HEK293 (cell line): ENCODE measurements around the gene SLC6A11.

Experiments used
- CTCF ChIA-PET: fragments of 350-600 bp; formaldehyde crosslinking; extraction: SDS; loops from one replicate; lab custom pipeline; 2021; ENCODE audit warnings: antibody characterized with exemption; lab: Yijun Ruan, JAX
- POLR2A ChIA-PET: fragments of 300-600 bp; formaldehyde crosslinking; extraction: SDS; loops from one replicate; lab custom pipeline; 2020; ENCODE audit warnings: antibody characterized with exemption, inconsistent platforms; lab: Yijun Ruan, JAX
- H3K27ac ChIP-seq: fragments of 200-500 bp; sonication (Bioruptor generic); 2 replicates; pipeline ENCODE4 v1.5.1; 2014; ENCODE audit warnings: low read depth, low read length, control low read depth, inconsistent platforms; ENCODE audit errors: extremely low read depth
- H3K36me3 ChIP-seq, 2 experiments: fragments of 200-500 bp in 1 of 2; sonication (Bioruptor generic) in 1 of 2; 1 replicate in 1 of 2; 2 replicates in 1 of 2; pipeline ENCODE4 v1.5.1; 2014 to 2017; ENCODE audit warnings: inconsistent platforms in 2 of 2, low read length in 2 of 2; ENCODE audit not compliant: control insufficient read depth in 2 of 2, insufficient read depth in 1 of 2
- H3K4me1 ChIP-seq: fragments of 200-500 bp; sonication (Bioruptor generic); 2 replicates; pipeline ENCODE4 v1.5.1; 2014; ENCODE audit warnings: mild to moderate bottlenecking, low read length, inconsistent platforms; ENCODE audit not compliant: control insufficient read depth, insufficient read depth
- H3K4me3 ChIP-seq: 2 replicates; pipeline ENCODE4 v1.5.1; 2011; ENCODE audit warnings: low read depth, mild to moderate bottlenecking, control low read depth, low read length, moderate library complexity
- H3K9me3 ChIP-seq: fragments of 200-500 bp; sonication (Bioruptor generic); 2 replicates; pipeline ENCODE4 v1.5.1; 2014; ENCODE audit warnings: low read depth, low read length, inconsistent platforms; ENCODE audit not compliant: control insufficient read depth, insufficient read depth
- EGR2 ChIP-seq: fragments of 450-650 bp; formaldehyde crosslinking; IDR thresholded peaks from 2 replicates; pipeline ENCODE4 v1.5.1; 2016; ENCODE audit warnings: low read depth, missing biosample characterization, missing genetic modification characterization
- KLF10 ChIP-seq: fragments of 450-650 bp; IDR thresholded peaks from 2 replicates; pipeline ENCODE4 v1.5.1; 2018; ENCODE audit warnings: missing biosample characterization, mild to moderate bottlenecking, missing genetic modification characterization
- KLF16 ChIP-seq: fragments of 450-650 bp; formaldehyde crosslinking; IDR thresholded peaks from 2 replicates; pipeline ENCODE4 v1.5.1; 2017; ENCODE audit warnings: missing biosample characterization, missing genetic modification characterization
- YY1 ChIP-seq: fragments of 450-650 bp; formaldehyde crosslinking; IDR thresholded peaks from 2 replicates; pipeline ENCODE4 v1.5.1; 2018; ENCODE audit warnings: missing biosample characterization, missing genetic modification characterization
- ZBTB17 ChIP-seq: fragments of 450-650 bp; formaldehyde crosslinking; IDR thresholded peaks from 2 replicates; pipeline ENCODE4 v1.5.1; 2016; ENCODE audit warnings: missing biosample characterization, missing genetic modification characterization
- ZBTB8A ChIP-seq: fragments of 450-650 bp; formaldehyde crosslinking; IDR thresholded peaks from 2 replicates; pipeline ENCODE4 v1.5.1; 2016; ENCODE audit warnings: missing biosample characterization, missing genetic modification characterization
- ZNF138 ChIP-seq: fragments of 450-650 bp; formaldehyde crosslinking; IDR thresholded peaks from 2 replicates; pipeline ENCODE4 v1.5.1; 2016; ENCODE audit warnings: missing biosample characterization, missing genetic modification characterization, borderline replicate concordance
- ZNF175 ChIP-seq: fragments of 450-650 bp; formaldehyde crosslinking; IDR thresholded peaks from 2 replicates; pipeline ENCODE4 v1.5.1; 2016; ENCODE audit warnings: missing biosample characterization, missing genetic modification characterization
- ZNF19 ChIP-seq: fragments of 450-650 bp; formaldehyde crosslinking; IDR thresholded peaks from 2 replicates; pipeline ENCODE4; 2016; ENCODE audit warnings: missing biosample characterization, missing genetic modification characterization, low read depth
- ZNF266 ChIP-seq: fragments of 450-650 bp; formaldehyde crosslinking; IDR thresholded peaks from 2 replicates; pipeline ENCODE4 v1.5.1; 2016; ENCODE audit warnings: missing biosample characterization, missing genetic modification characterization, low read depth
- ZNF302 ChIP-seq: fragments of 450-650 bp; formaldehyde crosslinking; IDR thresholded peaks from 2 replicates; pipeline ENCODE4 v1.5.1; 2016; ENCODE audit warnings: missing biosample characterization, missing genetic modification characterization, low read depth
- ZNF600 ChIP-seq: fragments of 450-650 bp; formaldehyde crosslinking; IDR thresholded peaks from 2 replicates; pipeline ENCODE4 v1.5.1; 2016; ENCODE audit warnings: missing biosample characterization, missing genetic modification characterization
- ZNF623 ChIP-seq: fragments of 450-650 bp; formaldehyde crosslinking; IDR thresholded peaks from 2 replicates; pipeline ENCODE4 v1.5.1; 2016; ENCODE audit warnings: missing biosample characterization, missing genetic modification characterization
- ZSCAN23 ChIP-seq: fragments of 450-650 bp; formaldehyde crosslinking; IDR thresholded peaks from 2 replicates; pipeline ENCODE4 v1.5.1; 2016; ENCODE audit warnings: missing biosample characterization, missing genetic modification characterization
- TF ChIP-seq, protein P1 (sequence below): fragments of 450-650 bp; formaldehyde crosslinking; IDR thresholded peaks from 2 replicates; pipeline ENCODE4 v1.5.1; 2016; ENCODE audit warnings: missing biosample characterization, missing genetic modification characterization
- TF ChIP-seq, protein P2 (sequence below): fragments of 450-650 bp; formaldehyde crosslinking; IDR thresholded peaks from 2 replicates; pipeline ENCODE4 v1.5.1; 2017; ENCODE audit warnings: missing biosample characterization, missing genetic modification characterization
- TF ChIP-seq, protein P3 (sequence below): fragments of 450-650 bp; formaldehyde crosslinking; IDR thresholded peaks from 2 replicates; pipeline ENCODE4 v1.5.1; 2016; ENCODE audit warnings: missing biosample characterization, missing genetic modification characterization, low read depth
- TF ChIP-seq, protein P4 (sequence below): fragments of 450-650 bp; formaldehyde crosslinking; IDR thresholded peaks from 2 replicates; pipeline ENCODE4 v1.5.1; 2016; ENCODE audit warnings: missing biosample characterization, missing genetic modification characterization

The SLC6A11 gene

DNA sequence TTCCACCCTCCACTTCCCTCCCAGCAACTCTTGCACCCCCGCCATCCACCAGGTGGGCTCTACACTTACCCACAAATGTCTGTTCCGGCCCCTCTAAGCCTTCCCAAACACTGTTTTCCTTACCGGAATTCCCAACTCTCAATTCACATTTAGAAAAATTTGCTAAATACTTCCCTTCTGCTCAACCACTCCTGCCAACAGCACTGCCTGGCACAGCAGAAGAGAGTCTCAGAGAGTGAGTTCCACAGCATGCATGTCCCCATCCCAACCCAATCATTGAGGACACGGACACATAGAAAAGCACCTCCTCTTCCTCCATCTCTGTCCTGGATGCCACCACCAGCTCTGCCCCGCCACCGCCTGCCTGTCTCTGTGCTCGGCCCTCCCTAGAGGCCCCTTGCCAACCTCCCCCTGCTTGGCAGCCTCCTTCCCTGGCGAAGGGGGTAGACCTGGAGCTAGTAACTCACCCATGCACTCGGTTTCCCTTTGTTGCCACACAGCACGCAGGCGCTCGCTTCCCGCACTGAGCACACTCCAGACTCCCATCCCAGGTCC lies 110.3 kb downstream of the SLC6A11 start:
- no peak overlapping the region for H3K27ac ChIP-seq
- TF ChIP-seq ZBTB8A (tag by site-specific recombination) (no peak), ZBTB17 (tag by site-specific recombination) (no peak), ZNF266 (tag by site-specific recombination) (no peak), ZNF19 (no peak), ZNF302 (tag by site-specific recombination) (no peak), ZSCAN23 (tag by site-specific recombination) (no peak), ZNF623 (no peak), ZNF175 (tag by site-specific recombination) (no peak), KLF10 (tag by site-specific recombination) (no peak), EGR2 (tag by site-specific recombination) (no peak)
- TF ChIP-seq, protein P1, sequence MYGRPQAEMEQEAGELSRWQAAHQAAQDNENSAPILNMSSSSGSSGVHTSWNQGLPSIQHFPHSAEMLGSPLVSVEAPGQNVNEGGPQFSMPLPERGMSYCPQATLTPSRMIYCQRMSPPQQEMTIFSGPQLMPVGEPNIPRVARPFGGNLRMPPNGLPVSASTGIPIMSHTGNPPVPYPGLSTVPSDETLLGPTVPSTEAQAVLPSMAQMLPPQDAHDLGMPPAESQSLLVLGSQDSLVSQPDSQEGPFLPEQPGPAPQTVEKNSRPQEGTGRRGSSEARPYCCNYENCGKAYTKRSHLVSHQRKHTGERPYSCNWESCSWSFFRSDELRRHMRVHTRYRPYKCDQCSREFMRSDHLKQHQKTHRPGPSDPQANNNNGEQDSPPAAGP = no peak
- TF ChIP-seq, protein P2, sequence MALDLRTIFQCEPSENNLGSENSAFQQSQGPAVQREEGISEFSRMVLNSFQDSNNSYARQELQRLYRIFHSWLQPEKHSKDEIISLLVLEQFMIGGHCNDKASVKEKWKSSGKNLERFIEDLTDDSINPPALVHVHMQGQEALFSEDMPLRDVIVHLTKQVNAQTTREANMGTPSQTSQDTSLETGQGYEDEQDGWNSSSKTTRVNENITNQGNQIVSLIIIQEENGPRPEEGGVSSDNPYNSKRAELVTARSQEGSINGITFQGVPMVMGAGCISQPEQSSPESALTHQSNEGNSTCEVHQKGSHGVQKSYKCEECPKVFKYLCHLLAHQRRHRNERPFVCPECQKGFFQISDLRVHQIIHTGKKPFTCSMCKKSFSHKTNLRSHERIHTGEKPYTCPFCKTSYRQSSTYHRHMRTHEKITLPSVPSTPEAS = no peak
- TF ChIP-seq, protein P3, sequence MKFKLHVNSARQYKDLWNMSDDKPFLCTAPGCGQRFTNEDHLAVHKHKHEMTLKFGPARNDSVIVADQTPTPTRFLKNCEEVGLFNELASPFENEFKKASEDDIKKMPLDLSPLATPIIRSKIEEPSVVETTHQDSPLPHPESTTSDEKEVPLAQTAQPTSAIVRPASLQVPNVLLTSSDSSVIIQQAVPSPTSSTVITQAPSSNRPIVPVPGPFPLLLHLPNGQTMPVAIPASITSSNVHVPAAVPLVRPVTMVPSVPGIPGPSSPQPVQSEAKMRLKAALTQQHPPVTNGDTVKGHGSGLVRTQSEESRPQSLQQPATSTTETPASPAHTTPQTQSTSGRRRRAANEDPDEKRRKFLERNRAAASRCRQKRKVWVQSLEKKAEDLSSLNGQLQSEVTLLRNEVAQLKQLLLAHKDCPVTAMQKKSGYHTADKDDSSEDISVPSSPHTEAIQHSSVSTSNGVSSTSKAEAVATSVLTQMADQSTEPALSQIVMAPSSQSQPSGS (tag by site-specific recombination) = no peak
- TF ChIP-seq, all 188 proteins: peak for 0
- Histone ChIP-seq H3K36me3 (no peaks in the 10 kb centered on the region), H3K9me3 (no peaks in the 10 kb centered on the region), H3K4me3 (no peak overlapping the region), H3K4me1 (no peaks in the 10 kb centered on the region)
- ChIA-PET CTCF (no interaction called here), POLR2A (no interaction called here)

DNA sequence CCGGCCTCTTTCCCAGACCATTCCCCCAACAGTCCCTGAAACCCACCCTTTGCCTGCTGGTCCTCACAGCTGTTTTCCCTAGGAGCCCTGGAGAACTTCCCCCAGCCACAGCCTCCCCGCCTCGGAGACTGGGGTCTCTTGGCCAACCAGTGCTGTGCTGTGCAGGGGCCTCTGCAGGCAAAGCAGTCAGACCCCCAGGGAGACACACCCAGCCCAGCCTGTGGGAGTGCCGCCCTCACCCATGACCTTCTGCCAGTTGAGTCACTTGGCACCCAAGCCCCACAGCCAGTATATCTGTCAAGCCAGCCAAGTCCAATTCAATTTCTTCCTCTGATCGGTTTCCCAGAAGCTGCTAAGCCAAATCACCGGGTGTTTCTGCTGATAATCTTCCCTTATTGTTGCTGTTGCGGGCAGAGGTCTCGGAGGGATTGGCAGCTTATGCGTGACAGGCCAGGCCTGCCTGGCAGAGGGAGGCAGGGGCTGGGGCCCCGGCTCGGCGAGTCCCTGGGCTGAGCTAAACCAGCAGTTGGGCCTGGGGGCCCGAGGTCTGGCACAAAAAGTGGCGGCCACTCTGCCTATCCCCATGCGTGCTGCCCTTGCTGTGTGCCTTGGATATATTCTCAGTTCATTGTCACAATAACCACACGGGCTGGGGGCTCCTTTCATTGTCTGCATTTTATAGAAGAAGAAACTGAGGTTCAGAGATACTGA lies 110.9 kb downstream of the SLC6A11 start:
- POLR2A ChIA-PET = no interaction called here
- Histone ChIP-seq H3K9me3 (no peaks in the 10 kb centered on the region), H3K27ac (no peak overlapping the region)
- TF ChIP-seq, protein P4, sequence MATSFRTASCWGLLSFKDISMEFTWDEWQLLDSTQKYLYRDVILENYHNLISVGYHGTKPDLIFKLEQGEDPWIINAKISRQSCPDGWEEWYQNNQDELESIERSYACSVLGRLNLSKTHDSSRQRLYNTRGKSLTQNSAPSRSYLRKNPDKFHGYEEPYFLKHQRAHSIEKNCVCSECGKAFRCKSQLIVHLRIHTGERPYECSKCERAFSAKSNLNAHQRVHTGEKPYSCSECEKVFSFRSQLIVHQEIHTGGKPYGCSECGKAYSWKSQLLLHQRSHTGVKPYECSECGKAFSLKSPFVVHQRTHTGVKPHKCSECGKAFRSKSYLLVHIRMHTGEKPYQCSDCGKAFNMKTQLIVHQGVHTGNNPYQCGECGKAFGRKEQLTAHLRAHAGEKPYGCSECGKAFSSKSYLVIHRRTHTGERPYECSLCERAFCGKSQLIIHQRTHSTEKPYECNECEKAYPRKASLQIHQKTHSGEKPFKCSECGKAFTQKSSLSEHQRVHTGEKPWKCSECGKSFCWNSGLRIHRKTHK = no peak
- TF ChIP-seq KLF16 (tag by site-specific recombination) (no peak), ZNF138 (tag by site-specific recombination) (no peak), ZNF600 (tag by site-specific recombination) (no peak), YY1 (tag by site-specific recombination) (no peak)
- TF ChIP-seq, all 188 proteins: peak for 0
- Histone ChIP-seq H3K36me3 (no peaks in the 10 kb centered on the region), H3K4me1 (no peaks in the 10 kb centered on the region), H3K4me3 (no peak overlapping the region)
- CTCF ChIA-PET = no interaction called here
